ENCODE results near the gene C6orf118.

The C6orf118 gene

GRCh38 chr6:165308926-165309731 lies at the start of gene C6orf118:
TSS of gene C6orf118 (minus strand) at chr6:165309605. CDS start at chr6:165309586, 19 bp downstream.
- peak in 1 of 2 experiments; percentile 5 for DNase-seq

DNA sequence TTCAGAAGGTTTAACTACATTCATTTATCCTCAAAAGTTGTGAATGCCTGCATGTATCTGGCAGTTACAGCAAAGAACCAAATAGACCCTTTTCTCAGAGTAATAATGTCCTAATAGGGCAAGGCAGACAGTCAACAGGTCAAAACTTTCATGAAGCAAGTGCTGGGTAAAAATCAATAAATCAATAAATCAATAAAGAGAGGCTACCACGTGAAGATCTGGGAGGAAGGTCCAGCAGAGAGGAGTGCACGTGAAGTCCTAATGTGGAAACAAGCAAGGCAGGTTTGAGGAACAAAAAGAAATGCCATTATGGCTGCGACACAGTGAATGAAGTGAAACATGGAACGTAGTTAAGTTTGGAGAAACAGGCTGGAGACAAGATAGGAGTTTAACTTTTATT lies 36.3 kb upstream of the C6orf118 start:
- no peak for DNase-seq

GRCh38 chr6:165340532-165340931 lies 31.1 kb upstream of the C6orf118 start:
- no peak for DNase-seq

- DNase-seq, result no peak
Observed at GRCh38 chr6:165325609-165326008, 16.2 kb upstream of the C6orf118 start.

GRCh38 chr6:165321555-165322145 lies 12.2 kb upstream of the C6orf118 start:
- no peak for DNase-seq

GRCh38 chr6:165321150-165321549 lies 11.7 kb upstream of the C6orf118 start:
- DNase-seq, result no peak

DNA sequence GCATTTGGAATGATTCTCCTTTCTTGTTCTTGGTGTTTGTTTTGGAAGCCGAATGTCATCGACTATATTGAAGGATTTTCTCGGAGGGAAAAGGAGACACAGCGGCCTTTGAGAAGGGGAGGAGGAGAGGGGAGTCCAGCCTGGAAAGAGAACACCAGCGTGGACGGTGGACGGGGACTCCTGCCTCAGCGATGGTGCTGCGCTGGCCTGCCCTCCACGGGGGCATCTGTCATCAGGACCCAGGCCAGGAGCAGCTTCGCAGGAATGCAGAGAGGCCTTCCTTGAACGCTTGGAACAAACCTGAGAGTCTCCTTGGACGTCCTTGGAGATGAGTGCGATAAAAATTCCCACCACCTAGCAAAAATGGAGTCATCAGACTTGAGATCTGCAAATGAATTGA lies 8.3 kb upstream of the C6orf118 start:
- DNase-seq, result no peak

- DNase-seq, result no peak
Observed at GRCh38 chr6:165306955-165307354, 2.5 kb downstream of the C6orf118 start.

DNA sequence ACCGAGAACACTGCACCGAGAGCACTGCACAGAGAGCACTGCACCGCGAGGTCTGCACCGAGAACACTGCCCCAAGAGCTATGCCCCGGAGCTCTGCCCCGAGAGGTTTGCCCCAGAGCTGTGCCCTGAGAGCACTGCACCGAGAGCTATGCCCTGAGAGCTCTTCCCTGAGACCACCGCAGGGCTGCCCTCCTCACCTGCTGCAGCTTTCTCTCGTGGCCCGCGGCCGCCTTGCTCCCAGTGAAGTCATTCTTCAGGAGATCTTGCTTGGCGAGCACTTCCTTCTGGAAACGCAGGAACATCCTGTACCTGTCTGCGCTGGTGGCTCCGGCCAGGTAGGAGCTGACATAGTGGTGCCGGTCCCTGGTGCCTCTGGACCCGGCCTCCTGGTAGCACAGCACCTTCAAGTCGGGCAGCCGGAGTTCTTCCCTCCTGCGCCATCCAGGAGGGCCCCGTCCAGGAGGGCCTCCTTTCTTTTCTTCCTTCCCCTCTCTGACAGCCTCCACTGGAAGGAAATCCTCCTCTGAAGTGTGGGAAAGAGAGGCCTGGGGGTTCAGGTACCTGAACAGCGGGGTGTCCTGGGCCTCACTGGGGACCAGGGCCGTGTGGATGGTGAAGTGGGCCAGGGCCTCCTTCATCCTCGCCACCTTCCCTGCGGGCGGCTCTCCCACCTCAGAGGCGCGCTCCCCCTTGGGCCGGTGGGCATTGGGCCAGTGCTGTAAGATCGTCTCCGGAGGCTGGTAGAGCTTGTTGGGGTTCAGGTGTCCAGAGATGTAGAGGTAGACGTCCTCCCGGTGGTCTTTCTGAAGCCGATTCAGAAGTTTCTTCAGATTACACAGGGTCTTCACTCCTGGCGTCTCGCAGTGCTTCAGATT lies 7.8 kb downstream of the C6orf118 start:
- no peak for DNase-seq

DNA sequence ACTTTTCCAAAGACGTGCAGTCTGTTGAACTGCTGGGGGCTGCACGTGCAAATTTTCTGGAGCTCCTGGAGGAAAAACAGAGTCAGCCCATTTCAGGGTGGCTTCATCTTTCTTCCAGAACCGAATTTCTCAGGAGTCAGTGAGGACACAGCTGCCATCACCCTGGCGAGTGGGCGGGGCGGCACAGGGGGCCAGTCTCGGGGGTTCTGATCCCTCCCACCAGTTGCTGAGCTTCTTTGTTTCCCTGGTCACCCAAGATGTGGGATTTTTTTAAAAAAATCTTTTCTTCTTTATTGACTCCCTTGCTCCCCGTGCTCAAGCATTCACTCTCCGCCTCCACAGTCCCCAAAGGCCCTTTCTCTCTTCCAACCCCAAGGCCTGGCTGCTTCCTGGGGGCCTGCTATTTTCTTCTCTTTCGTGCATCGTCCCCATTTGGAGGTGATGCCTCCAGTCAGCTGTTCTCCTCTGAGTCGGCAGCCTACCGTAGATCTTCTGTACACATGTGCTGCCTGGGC lies 8.9 kb downstream of the C6orf118 start:
- no peak for DNase-seq

DNA sequence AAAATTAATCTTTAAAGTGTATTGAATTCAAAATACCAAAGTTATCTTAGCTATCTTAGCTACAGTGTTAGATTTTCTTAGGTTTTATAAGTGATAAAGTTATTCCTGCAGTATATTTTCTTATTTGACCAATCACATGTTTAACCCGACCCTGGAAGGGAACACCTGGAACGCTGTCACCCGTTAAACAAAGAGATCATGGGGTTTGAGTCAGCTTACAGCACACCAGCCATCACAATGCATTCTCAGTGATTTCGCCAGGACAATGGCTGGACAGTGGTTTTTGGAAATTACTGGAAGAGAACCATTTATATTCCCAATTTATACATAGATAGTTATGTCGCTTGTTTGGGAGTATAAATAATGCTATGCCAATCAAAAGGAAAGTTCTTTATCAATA lies 10.5 kb downstream of the C6orf118 start:
- DNase-seq, result no peak

GRCh38 chr6:165298402-165298801 lies 11.0 kb downstream of the C6orf118 start:
- no peak for DNase-seq

DNA sequence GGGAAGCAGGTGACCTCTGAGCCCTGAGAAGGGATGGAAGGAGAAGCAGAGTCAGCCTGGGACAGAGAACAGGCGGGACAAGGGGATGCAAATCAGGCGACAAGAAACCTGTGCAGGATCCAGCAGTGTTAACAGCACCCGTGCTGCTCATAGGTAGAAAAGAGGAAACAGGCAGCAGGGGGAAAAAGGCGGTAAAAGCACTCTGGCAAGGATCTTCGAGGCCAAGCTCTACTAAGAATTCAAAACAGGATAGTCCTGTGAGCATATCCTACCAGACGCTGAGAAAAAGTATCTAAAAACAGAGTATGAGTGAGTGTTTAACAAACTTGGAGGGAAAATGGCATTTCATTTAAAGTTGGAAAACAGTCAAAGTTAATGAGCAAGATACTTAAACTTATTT lies 16.7 kb downstream of the C6orf118 start:
- DNase-seq, result no peak

GRCh38 chr6:165274611-165275010 lies 34.8 kb downstream of the C6orf118 start:
- no peak for DNase-seq

- DNase-seq, result no peak
Observed at GRCh38 chr6:165272585-165272984, 36.8 kb downstream of the C6orf118 start.

DNA sequence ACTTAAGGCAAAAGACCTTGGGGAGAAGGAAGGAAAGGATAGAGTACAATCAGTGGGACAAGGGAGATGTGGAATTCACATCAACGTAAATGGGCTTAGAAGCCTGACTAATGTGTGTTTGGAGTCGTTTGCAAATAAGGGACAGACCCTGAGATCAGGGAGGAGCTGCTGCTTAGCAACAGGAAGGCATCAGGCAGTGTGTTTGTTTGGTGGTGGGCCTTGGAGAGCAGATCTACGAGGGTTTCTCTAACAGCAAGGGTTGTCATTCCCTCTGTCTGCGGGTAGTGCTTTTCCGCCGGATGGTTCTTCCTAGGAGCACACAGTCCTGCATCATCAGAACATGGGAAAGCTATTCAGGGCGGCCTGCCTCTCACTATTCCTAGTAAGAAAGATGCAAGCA lies 40.4 kb downstream of the C6orf118 start:
- DNase-seq, result no peak

DNA sequence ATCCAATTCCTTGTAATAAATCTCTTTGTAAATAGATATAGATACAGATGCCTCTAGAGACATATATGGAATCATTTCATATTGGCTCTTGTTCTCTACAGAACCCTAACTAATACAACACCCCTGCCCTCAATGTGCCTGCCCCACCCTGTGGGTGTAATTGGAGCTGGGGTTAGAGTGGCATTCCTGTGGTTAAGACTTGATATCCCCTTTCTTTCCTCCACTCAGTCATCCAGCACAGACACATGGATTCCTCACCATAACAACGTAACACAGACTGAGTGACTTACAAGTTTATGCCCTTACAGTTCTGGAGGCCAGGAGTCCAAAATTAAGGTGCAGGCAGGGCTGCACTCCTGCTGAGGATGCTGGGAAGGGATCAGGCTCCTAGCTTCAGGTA lies 42.8 kb downstream of the C6orf118 start:
- DNase-seq, result no peak

DNA sequence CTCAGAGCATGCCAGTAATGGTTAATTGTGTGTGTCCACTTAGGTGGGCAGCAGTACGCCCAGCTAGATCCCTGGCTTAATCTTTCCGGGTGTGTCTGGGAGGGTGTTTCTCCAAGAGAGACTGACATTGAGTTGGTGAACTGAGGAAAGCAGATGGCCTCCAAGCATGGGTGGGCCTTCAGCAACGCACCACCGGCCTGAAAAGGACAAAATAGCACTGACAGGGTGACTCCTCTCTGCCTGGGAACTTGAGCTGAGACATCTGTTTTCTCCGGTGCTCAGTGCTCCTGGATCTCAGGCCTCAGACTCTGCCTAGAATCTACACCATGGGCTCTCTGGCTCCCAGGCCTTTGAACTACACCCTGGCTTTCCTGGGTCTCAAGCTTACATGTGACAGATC lies 43.2 kb downstream of the C6orf118 start:
- DNase-seq, result no peak

GRCh38 chr6:165260462-165260861 lies 48.9 kb downstream of the C6orf118 start:
- DNase-seq, result no peak

DNA sequence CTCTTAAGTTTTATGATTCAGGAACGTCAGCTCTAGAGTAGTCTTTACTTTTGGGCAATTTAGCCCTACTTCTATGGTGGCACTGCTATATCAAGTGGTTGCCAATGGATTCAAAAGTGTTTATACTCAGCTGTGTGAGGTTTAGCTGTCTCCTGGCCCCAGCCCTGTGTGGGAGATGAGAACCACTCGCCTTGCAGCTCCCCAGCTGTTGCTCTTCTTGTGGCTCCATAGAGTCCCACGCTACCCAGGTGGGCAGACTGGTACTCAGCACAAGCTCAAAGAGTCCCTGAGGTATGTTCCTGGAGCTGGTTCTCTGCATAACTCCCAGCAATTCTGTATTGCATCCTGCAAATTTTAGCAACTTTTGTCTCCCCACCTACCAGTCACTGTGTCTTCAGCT lies 59.6 kb downstream of the C6orf118 start:
- DNase-seq, result no peak

GRCh38 chr6:165245701-165246100 lies 63.7 kb downstream of the C6orf118 start:
- no peak for DNase-seq

- DNase-seq, result no peak
Observed at GRCh38 chr6:165245287-165245686, 64.1 kb downstream of the C6orf118 start.

- no peak for DNase-seq
Observed at GRCh38 chr6:165244524-165245247, 64.7 kb downstream of the C6orf118 start.
